Measurements from ENCODE around the gene R3HDM4. TPM values are rescaled to one million over a fixed set of nuclear protein-coding genes. Genes with fewer than 3 reads are reported as not detected.

R3HDM4 gene
- total and polyA plus RNA-seq, 4 donors = 14.1 to 72.4 (median 20.2) TPM

DNA sequence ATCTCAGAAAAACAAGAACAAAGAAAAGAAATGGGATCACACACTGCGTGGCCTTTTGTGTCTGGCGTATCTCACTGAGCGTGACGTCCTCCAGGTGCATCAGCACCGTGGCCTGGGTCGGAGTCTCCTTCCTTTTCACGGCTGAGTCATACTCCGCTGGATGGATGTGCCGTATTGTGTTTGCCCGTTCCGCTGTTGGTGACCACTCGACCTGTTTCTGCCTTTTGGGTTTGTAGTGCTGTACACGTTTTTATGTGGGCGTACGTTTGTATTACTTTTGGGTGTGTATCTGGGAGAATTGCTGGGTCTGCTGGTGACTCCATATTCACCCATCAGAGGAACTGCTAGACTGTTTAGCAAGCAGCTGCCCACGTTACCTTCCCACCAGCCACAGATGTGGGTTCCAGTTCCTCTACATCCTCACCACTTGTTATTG lies 24.3 kb upstream of the R3HDM4 start:
- no peaks in the 10 kb centered on the region for H3K9me3 ChIP-seq (ENCODE audit: control insufficient read depth in 4 of 4, low read length in 3 of 4)
- no peak overlapping the region for H3K4me3 ChIP-seq (ENCODE audit: low read depth in 1 of 3, low read length in 3 of 3)
- TF ChIP-seq YY1 (IDR thresholded peaks at IDR 0.05) = no peak
- no peak for TF ChIP-seq RAD21 (IDR thresholded peaks at IDR 0.05)
- no peak for TF ChIP-seq HNF4G (IDR thresholded peaks at IDR 0.05)
- no peak for TF ChIP-seq FOXA1 (IDR thresholded peaks at IDR 0.05)
- no peak for TF ChIP-seq NR2F2 (IDR thresholded peaks at IDR 0.05)
- TF ChIP-seq EGR1 (IDR thresholded peaks at IDR 0.05; ENCODE audit: low read depth in 2 of 2) = no peak
- no peak for TF ChIP-seq SP1 (IDR thresholded peaks at IDR 0.05)
- TF ChIP-seq, protein P1, sequence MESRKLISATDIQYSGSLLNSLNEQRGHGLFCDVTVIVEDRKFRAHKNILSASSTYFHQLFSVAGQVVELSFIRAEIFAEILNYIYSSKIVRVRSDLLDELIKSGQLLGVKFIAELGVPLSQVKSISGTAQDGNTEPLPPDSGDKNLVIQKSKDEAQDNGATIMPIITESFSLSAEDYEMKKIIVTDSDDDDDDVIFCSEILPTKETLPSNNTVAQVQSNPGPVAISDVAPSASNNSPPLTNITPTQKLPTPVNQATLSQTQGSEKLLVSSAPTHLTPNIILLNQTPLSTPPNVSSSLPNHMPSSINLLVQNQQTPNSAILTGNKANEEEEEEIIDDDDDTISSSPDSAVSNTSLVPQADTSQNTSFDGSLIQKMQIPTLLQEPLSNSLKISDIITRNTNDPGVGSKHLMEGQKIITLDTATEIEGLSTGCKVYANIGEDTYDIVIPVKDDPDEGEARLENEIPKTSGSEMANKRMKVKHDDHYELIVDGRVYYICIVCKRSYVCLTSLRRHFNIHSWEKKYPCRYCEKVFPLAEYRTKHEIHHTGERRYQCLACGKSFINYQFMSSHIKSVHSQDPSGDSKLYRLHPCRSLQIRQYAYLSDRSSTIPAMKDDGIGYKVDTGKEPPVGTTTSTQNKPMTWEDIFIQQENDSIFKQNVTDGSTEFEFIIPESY (IDR thresholded peaks at IDR 0.05) = no peak
- no peak for TF ChIP-seq RXRA (IDR thresholded peaks at IDR 0.05)
- H3K4me1 ChIP-seq (ENCODE audit: control insufficient read depth in 4 of 4, insufficient read depth in 4 of 4, low read length in 3 of 4) = peaks cover 34 to 66% (median 47%) of the 10 kb centered on the region in 4 donors
- DNase-seq (ENCODE audit: low spot score) = no peak
- H3K9ac ChIP-seq (ENCODE audit: low read depth in 1 of 2, low read length in 2 of 2) = no peak overlapping the region
- H3K27ac ChIP-seq (ENCODE audit: low read depth in 1 of 2, low read length in 2 of 2) = no peak overlapping the region
- no peaks in the 10 kb centered on the region for H3K27me3 ChIP-seq (ENCODE audit: control insufficient read depth in 4 of 4, insufficient read depth in 4 of 4, low read length in 3 of 4)
- 91% methylated on average over 16 of the region's 16 CpGs for WGBS
- H3K36me3 ChIP-seq (ENCODE audit: control insufficient read depth in 4 of 4, insufficient read depth in 3 of 4, low read depth in 1 of 4, low read length in 3 of 4) = no peaks in the 10 kb centered on the region

DNA sequence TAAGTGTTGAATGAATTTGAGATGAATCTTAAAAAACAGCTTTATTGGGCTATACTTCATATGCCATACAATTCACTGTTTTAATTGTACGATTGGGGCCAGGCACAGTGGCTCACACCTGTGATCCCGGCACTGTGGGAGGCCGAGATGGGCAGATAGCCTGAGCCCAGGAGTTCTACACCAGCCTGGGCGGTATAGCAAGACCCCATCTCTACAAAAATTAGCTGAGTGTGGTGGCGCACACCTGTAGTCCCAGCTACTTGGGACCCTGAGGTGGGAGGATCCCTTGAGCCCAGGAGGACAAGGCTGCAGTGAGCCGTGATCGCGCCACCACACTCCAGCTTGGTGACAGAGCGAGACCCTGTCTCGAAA lies 23.1 kb upstream of the R3HDM4 start:
- Histone ChIP-seq H3K36me3 (ENCODE audit: control insufficient read depth in 4 of 4, insufficient read depth in 3 of 4, low read depth in 1 of 4, low read length in 3 of 4) (no peaks in the 10 kb centered on the region), H3K27ac (ENCODE audit: low read depth in 1 of 2, low read length in 2 of 2) (no peak overlapping the region), H3K4me1 (ENCODE audit: control insufficient read depth in 4 of 4, insufficient read depth in 4 of 4, low read length in 3 of 4) (peaks cover 28 to 64% (median 41%) of the 10 kb centered on the region in 4 donors), H3K27me3 (ENCODE audit: control insufficient read depth in 4 of 4, insufficient read depth in 4 of 4, low read length in 3 of 4) (no peaks in the 10 kb centered on the region), H3K9me3 (ENCODE audit: control insufficient read depth in 4 of 4, low read length in 3 of 4) (no peaks in the 10 kb centered on the region), H3K9ac (ENCODE audit: low read depth in 1 of 2, low read length in 2 of 2) (no peak overlapping the region), H3K4me3 (ENCODE audit: low read depth in 1 of 3, low read length in 3 of 3) (no peak overlapping the region)
- TF ChIP-seq, protein P2, sequence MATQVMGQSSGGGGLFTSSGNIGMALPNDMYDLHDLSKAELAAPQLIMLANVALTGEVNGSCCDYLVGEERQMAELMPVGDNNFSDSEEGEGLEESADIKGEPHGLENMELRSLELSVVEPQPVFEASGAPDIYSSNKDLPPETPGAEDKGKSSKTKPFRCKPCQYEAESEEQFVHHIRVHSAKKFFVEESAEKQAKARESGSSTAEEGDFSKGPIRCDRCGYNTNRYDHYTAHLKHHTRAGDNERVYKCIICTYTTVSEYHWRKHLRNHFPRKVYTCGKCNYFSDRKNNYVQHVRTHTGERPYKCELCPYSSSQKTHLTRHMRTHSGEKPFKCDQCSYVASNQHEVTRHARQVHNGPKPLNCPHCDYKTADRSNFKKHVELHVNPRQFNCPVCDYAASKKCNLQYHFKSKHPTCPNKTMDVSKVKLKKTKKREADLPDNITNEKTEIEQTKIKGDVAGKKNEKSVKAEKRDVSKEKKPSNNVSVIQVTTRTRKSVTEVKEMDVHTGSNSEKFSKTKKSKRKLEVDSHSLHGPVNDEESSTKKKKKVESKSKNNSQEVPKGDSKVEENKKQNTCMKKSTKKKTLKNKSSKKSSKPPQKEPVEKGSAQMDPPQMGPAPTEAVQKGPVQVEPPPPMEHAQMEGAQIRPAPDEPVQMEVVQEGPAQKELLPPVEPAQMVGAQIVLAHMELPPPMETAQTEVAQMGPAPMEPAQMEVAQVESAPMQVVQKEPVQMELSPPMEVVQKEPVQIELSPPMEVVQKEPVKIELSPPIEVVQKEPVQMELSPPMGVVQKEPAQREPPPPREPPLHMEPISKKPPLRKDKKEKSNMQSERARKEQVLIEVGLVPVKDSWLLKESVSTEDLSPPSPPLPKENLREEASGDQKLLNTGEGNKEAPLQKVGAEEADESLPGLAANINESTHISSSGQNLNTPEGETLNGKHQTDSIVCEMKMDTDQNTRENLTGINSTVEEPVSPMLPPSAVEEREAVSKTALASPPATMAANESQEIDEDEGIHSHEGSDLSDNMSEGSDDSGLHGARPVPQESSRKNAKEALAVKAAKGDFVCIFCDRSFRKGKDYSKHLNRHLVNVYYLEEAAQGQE (IDR thresholded peaks at IDR 0.05) = no peak
- no peak for TF ChIP-seq HNF4G (IDR thresholded peaks at IDR 0.05)
- TF ChIP-seq SP1 (IDR thresholded peaks at IDR 0.05) = no peak
- no peak for TF ChIP-seq RAD21 (IDR thresholded peaks at IDR 0.05)
- TF ChIP-seq RXRA (IDR thresholded peaks at IDR 0.05) = no peak
- no peak for TF ChIP-seq NR2F2 (IDR thresholded peaks at IDR 0.05)
- no peak for TF ChIP-seq CTCF (IDR thresholded peaks at IDR 0.05; ENCODE audit: low read depth, low read length, missing input control)
- no peak for TF ChIP-seq JUND (IDR thresholded peaks at IDR 0.05)
- 96% methylated on average over 10 of the region's 10 CpGs for WGBS
- no peak for DNase-seq (ENCODE audit: low spot score)

All from liver (tissue), 9 donors.